GM18502 (cell line): ENCODE results near the gene GUSB.
"Not testable (repeated sequence)": the region's sequence is repeated elsewhere in the genome, so short reads cannot be mapped to it uniquely, and the experiment has no call there.

Source experiments
- ATAC-seq: cut with Tn5 transposase; IDR thresholded peaks from one replicate; pipeline ENCODE4 v1.9.1; 2021; ENCODE audit warnings: mild to moderate bottlenecking; ENCODE audit not compliant: unreplicated experiment, poor library complexity

Gene GUSB

GRCh38 chr7:65976659-65977196 lies 5.3 kb downstream of the GUSB start:
- no peak for ATAC-seq

- no peak for ATAC-seq
These were observed 6.1 kb downstream of the GUSB start for GRCh38 chr7:65975814-65976445.

GRCh38 chr7:65974876-65975275 lies 7.1 kb downstream of the GUSB start:
- no peak for ATAC-seq

- no peak for ATAC-seq
These were observed 7.7 kb downstream of the GUSB start for GRCh38 chr7:65974191-65974801.

GRCh38 chr7:65972976-65973375 lies 9.0 kb downstream of the GUSB start:
- ATAC-seq = no peak

GRCh38 chr7:65971021-65971420 lies 11.0 kb downstream of the GUSB start:
- no peak for ATAC-seq

- ATAC-seq = no peak
These were observed 13.5 kb downstream of the GUSB start for GRCh38 chr7:65968256-65969185.

GRCh38 chr7:65967361-65968155 lies 14.5 kb downstream of the GUSB start:
- ATAC-seq = no peak

- no peak for ATAC-seq
These were observed 15.9 kb downstream of the GUSB start for GRCh38 chr7:65966146-65966545.

- ATAC-seq = not testable (repeated sequence)
These were observed 17.3 kb downstream of the GUSB start for GRCh38 chr7:65964671-65965070.

GRCh38 chr7:65962033-65962432 lies 20.0 kb downstream of the GUSB start:
- ATAC-seq = no peak

- no peak for ATAC-seq
These were observed 21.5 kb downstream of the GUSB start for GRCh38 chr7:65960351-65961074.

- ATAC-seq = no peak
These were observed 26.3 kb downstream of the GUSB start for GRCh38 chr7:65955718-65956117.

- ATAC-seq = no peak
These were observed 28.0 kb downstream of the GUSB start for GRCh38 chr7:65953890-65954450.

GRCh38 chr7:65953001-65953720 lies 28.9 kb downstream of the GUSB start:
- no peak for ATAC-seq

GRCh38 chr7:65951837-65952578 lies 30.0 kb downstream of the GUSB start:
- no peak for ATAC-seq

- no peak for ATAC-seq
These were observed 35.1 kb downstream of the GUSB start for GRCh38 chr7:65946904-65947303.

GRCh38 chr7:65945787-65946186 lies 36.2 kb downstream of the GUSB start:
- not testable (repeated sequence) for ATAC-seq
